ENCODE results near the gene PAQR5.

DNA sequence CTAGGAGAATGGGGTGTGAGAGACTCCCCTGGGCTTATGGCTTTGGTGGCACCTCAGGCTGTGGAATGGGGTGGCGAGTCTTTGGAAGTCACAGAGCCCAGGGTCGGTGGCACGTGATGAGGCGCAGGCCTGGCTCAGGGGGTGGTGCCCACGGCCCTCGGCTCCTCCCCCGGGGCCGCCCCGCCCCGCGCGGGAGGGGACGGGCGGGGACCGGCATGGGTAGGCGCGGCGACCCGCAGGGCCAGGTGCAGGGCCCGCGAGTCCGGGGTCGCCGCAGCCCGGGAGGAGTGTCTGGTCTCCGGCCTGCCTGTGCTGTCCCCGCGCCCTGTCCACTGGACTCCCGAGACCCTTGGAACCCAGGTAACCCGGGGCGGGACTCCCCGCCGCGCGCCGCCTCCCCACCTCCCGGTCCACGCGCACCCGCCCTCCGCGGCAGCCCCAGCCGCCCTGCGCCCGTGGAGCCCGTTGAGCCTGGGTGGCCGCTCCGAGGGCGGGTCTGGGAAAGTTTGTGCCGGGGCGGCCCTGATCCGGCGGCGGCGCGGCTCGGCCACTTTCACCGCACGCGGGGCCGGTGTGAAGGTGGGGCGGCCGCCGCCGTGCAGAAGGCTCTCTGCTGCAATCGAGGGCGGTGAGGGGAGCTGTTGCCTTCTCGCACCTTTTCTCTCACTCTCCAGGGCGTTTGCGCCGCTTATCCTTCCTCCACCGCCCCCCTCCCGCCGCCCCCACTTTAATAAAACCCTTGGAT, at the start of gene PAQR5:
- no peak for TF ChIP-seq EP300 (IDR thresholded peaks at IDR 0.05; ENCODE audit: borderline replicate concordance)
- TF ChIP-seq TAF1 (IDR thresholded peaks at IDR 0.05; ENCODE audit: low read depth): peak; percentile 21; the same call in 1 of the 2 replicates
- TF ChIP-seq, protein P1, sequence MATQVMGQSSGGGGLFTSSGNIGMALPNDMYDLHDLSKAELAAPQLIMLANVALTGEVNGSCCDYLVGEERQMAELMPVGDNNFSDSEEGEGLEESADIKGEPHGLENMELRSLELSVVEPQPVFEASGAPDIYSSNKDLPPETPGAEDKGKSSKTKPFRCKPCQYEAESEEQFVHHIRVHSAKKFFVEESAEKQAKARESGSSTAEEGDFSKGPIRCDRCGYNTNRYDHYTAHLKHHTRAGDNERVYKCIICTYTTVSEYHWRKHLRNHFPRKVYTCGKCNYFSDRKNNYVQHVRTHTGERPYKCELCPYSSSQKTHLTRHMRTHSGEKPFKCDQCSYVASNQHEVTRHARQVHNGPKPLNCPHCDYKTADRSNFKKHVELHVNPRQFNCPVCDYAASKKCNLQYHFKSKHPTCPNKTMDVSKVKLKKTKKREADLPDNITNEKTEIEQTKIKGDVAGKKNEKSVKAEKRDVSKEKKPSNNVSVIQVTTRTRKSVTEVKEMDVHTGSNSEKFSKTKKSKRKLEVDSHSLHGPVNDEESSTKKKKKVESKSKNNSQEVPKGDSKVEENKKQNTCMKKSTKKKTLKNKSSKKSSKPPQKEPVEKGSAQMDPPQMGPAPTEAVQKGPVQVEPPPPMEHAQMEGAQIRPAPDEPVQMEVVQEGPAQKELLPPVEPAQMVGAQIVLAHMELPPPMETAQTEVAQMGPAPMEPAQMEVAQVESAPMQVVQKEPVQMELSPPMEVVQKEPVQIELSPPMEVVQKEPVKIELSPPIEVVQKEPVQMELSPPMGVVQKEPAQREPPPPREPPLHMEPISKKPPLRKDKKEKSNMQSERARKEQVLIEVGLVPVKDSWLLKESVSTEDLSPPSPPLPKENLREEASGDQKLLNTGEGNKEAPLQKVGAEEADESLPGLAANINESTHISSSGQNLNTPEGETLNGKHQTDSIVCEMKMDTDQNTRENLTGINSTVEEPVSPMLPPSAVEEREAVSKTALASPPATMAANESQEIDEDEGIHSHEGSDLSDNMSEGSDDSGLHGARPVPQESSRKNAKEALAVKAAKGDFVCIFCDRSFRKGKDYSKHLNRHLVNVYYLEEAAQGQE (IDR thresholded peaks at IDR 0.05; ENCODE audit: low read depth): no peak
- no peak for TF ChIP-seq CEBPB (IDR thresholded peaks at IDR 0.05)
- TF ChIP-seq NFIC (IDR thresholded peaks at IDR 0.05): no peak
- TF ChIP-seq YY1 (IDR thresholded peaks at IDR 0.05; ENCODE audit: low read depth): no peak
- TF ChIP-seq RAD21 (IDR thresholded peaks at IDR 0.05; ENCODE audit: low read depth): no peak
- TF ChIP-seq, protein P2, sequence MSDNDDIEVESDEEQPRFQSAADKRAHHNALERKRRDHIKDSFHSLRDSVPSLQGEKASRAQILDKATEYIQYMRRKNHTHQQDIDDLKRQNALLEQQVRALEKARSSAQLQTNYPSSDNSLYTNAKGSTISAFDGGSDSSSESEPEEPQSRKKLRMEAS (IDR thresholded peaks at IDR 0.05): no peak
